Neural crest cell (in vitro differentiated cells): ENCODE measurements around the gene LRCOL1. TPM values are rescaled to one million over a fixed set of nuclear protein-coding genes. Genes with fewer than 3 reads are reported as not detected.

Experiments
- DNase-seq: peaks from one replicate; pipeline ENCODE4 v3.0.0; 2021; ENCODE audit warnings: low read depth, mixed read lengths, low spot score
- H3K27ac Mint-ChIP-seq: one replicate; pipeline ENCODE4 v1.8.0; 2021; ENCODE audit warnings: mild to moderate bottlenecking, mixed read lengths; ENCODE audit not compliant: unreplicated experiment
- H3K27me3 Mint-ChIP-seq: 2 replicates; pipeline ENCODE4 v1.8.0; 2021; ENCODE audit warnings: low read depth, mild to moderate bottlenecking, mixed read lengths
- H3K36me3 Mint-ChIP-seq: 2 replicates; pipeline ENCODE4 v1.8.0; 2021; ENCODE audit warnings: low read depth, mild to moderate bottlenecking, mixed read lengths
- H3K4me1 Mint-ChIP-seq: 2 replicates; pipeline ENCODE4 v1.8.0; 2021; ENCODE audit warnings: mixed read lengths
- H3K4me3 Mint-ChIP-seq: one replicate; pipeline ENCODE4 v1.8.0; 2021; ENCODE audit warnings: mild to moderate bottlenecking, mixed read lengths
- H3K9me3 Mint-ChIP-seq: 2 replicates; pipeline ENCODE4 v1.8.0; 2021; ENCODE audit warnings: mixed read lengths
- total RNA-seq: library from RNA; stranded (reverse); gene quantifications from 2 replicates; pipeline ENCODE4 v1.2.1, GENCODE V29; 2021
- TF ChIP-seq, protein P1 (sequence below): fragments of 200-600 bp; sonication (generic); conservative IDR thresholded peaks from 2 replicates; pipeline ENCODE4 v1.5.0; 2021; ENCODE audit warnings: antibody characterized with exemption, mild to moderate bottlenecking

Gene LRCOL1
- total RNA-seq, 1 donor from 2014 or later = 1.7 TPM

DNA sequence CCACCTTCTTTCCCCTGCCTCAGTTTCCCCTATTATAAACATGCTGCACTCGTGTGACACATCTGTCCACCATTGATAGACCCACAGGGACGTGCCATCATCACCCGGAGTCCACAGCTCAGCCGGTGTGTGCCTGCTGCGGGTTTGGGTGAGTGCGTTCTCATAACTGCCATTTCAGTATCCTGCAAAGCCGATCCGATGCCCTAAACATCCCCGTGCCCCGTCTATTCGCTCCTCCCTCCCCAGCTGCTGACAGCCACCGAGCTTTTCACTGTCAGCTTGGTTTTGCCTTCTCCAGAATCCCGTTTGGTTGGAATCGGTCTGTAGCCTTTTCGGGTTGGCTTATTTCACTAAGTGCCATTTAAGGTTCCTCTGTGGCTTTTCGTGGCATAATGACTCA lies 3.9 kb downstream of the LRCOL1 start:
- Mint-ChIP-seq H3K9me3 (no peaks in the 10 kb centered on the region), H3K27ac (no peak overlapping the region), H3K4me3 (no peak overlapping the region), H3K27me3 (peaks cover 30% of the 10 kb centered on the region), H3K4me1 (peaks cover 48% of the 10 kb centered on the region), H3K36me3 (no peaks in the 10 kb centered on the region)
- TF ChIP-seq, protein P1, sequence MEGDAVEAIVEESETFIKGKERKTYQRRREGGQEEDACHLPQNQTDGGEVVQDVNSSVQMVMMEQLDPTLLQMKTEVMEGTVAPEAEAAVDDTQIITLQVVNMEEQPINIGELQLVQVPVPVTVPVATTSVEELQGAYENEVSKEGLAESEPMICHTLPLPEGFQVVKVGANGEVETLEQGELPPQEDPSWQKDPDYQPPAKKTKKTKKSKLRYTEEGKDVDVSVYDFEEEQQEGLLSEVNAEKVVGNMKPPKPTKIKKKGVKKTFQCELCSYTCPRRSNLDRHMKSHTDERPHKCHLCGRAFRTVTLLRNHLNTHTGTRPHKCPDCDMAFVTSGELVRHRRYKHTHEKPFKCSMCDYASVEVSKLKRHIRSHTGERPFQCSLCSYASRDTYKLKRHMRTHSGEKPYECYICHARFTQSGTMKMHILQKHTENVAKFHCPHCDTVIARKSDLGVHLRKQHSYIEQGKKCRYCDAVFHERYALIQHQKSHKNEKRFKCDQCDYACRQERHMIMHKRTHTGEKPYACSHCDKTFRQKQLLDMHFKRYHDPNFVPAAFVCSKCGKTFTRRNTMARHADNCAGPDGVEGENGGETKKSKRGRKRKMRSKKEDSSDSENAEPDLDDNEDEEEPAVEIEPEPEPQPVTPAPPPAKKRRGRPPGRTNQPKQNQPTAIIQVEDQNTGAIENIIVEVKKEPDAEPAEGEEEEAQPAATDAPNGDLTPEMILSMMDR = no peak
- DNase-seq = no peak

DNA sequence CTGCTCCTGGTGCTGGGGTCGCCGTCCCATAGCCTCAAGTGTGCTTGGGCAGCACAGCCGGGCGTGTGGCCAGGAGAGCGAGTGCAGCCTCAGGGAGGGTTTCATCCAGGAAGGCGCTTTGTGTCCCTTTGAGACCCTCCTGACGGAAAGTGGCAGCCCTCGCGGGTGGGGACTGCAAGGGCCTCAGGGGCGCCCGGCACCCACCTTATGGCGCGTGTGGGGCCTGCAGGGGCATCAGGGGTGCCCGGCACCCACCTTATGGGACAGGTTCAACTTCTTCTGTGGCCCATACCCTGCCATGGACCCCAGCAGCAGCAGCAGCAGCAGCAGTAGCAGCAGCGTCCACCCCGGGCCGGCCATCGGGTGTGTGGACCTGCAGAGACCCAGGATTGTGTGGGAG lies 4.5 kb downstream of the LRCOL1 start:
- TF ChIP-seq, protein P1 = no peak
- no peak overlapping the region for H3K4me3 Mint-ChIP-seq
- H3K4me1 Mint-ChIP-seq = peaks cover 51% of the 10 kb centered on the region
- DNase-seq = no peak
- H3K27me3 Mint-ChIP-seq = peaks cover 27% of the 10 kb centered on the region
- H3K36me3 Mint-ChIP-seq = no peaks in the 10 kb centered on the region
- no peaks in the 10 kb centered on the region for H3K9me3 Mint-ChIP-seq
- no peak overlapping the region for H3K27ac Mint-ChIP-seq

DNA sequence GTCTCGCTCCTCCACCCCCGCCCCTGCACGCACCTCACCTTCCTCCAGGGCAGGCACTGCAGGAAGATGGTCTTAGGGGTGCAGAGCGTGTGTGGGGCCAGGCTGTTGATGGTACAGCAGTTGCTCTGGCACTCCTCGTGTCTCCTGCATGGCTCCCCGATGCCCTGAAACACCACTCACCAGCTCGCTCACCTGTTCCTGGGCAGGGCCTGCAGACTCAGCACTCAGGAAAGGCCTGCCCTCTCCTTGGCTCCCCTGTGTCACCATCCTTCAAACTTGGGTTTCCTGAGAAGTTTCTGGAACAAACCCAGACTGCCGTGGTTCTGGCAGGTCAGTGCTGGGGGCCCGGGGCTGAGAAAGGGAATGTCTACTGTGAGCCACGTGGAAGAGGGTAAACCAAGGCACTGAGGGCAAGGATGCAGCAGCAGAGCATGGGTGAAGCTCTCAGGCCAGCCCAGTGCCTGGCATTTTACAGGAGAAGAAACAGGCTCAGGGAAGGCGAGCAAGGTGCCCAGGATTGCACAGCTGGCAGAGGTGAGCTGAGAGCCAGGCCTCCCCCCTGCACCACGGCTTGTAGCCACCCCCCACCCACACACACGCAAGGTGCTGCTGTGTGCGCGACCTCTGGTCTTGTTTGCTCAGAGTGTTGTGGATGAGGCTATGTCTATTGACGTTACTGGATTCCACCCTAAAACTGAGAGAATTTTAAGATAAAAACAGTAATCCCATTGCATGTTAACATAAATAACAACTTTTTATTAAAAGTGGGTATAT lies 5.5 kb downstream of the LRCOL1 start:
- H3K4me3 Mint-ChIP-seq = no peak overlapping the region
- H3K27me3 Mint-ChIP-seq = peaks cover 26% of the 10 kb centered on the region

DNA sequence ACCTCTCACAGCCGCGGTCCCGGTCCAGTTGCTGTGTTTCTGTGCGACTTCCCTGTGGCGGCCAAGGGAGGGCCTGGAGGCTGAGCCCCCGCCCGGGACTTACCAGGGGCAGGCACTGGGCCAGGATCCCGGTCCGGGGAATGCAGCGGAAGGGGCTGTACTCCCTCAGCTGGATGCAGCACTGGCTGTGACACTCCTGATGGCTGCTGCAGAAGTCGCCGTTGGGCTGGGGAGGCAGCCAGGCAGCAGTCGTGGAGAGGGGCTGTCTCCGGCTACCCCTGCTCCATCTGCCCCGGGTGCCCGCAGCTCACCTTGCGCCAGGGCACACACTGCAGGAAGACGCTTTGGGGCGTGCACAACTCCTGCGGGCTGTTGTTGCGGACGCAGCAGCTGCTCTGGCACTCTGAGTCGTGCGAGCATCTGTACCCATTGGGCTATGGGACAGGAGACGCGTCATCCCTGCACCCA lies 6.2 kb downstream of the LRCOL1 start:
- Mint-ChIP-seq H3K9me3 (no peaks in the 10 kb centered on the region), H3K27ac (no peak overlapping the region), H3K27me3 (peaks cover 26% of the 10 kb centered on the region), H3K4me1 (peaks cover 49% of the 10 kb centered on the region), H3K4me3 (no peak overlapping the region), H3K36me3 (no peaks in the 10 kb centered on the region)
- TF ChIP-seq, protein P1 = no peak
- no peak for DNase-seq

More for the DNA sequence above, 5.5 kb downstream of the LRCOL1 start:
- peaks cover 51% of the 10 kb centered on the region for H3K4me1 Mint-ChIP-seq
- no peak overlapping the region for H3K27ac Mint-ChIP-seq
- no peak for DNase-seq
- no peaks in the 10 kb centered on the region for H3K9me3 Mint-ChIP-seq
- H3K36me3 Mint-ChIP-seq = no peaks in the 10 kb centered on the region
- TF ChIP-seq, protein P1 = no peak

DNA sequence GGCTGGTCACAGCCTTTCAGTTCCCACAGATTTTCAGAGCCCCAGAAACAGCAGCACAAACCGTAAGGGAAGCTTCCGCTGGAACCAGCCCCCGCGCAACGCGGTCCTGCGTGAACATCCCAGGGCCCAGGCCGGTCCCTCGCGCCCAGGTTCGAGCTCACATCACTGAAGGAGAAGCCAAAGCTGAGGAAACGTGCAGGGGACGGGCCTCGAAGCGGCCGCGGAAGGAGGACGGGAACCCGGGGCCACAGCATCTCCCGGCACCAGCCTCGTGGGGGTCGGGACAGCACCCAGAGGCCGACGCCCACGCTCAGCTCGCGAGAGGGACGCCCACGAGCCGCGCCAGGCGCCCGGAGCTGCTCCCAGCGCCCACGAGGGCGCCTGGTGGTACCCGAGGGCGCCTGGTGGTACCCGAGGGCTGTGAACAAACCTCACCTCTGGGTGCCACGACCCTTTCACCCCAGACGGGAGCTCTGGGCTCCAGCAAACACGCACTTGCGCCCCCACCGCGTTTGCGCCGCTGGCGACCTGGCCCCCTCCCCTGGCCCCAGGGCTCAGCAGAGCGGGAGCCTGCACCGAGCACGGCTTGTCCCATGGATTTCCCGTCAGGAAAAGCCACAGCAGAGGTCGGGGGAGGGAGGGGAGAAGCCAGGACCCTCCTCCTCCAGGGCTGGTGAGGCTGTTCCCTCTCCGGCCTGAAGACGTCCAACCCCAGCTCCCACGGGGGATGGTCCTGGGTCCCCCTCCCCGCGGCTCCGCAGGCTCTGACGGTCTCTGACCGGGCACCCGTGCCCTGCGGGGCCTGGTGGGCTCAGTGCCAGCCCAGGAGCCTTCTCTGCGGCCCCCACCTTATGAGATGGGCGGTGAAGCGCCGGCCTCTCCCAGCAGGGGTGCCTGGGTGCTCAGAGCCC lies 6.9 kb downstream of the LRCOL1 start:
- peak overlapping the region; percentile 53 for H3K27ac Mint-ChIP-seq
- no peak for DNase-seq
- no peaks in the 10 kb centered on the region for H3K9me3 Mint-ChIP-seq
- H3K4me3 Mint-ChIP-seq = peak overlapping the region; percentile 64
- H3K36me3 Mint-ChIP-seq = no peaks in the 10 kb centered on the region
- peaks cover 48% of the 10 kb centered on the region for H3K4me1 Mint-ChIP-seq
- peaks cover 25% of the 10 kb centered on the region for H3K27me3 Mint-ChIP-seq
- TF ChIP-seq, protein P1 = no peak
